Upper lobe of left lung (tissue), 6 donors: ENCODE results near the gene SATL1. TPM values are rescaled to one million over a fixed set of nuclear protein-coding genes. Genes with fewer than 3 reads are reported as not detected.
"Not testable (repeated sequence)": the region's sequence is repeated elsewhere in the genome, so short reads cannot be mapped to it uniquely, and the experiment has no call there.

ENCODE experiments used
- ATAC-seq, 2 donors: fragments of 200-7000 bp; cut with Tn5 transposase; one replicate each; pipeline ENCODE4 v1.9.1; 2022; ENCODE audit warnings: mild to moderate bottlenecking in 2 of 2, moderate library complexity in 2 of 2; ENCODE audit not compliant: low FRiP score in 2 of 2
- DNase-seq, 2 donors: peaks; one replicate each; pipeline ENCODE4 v3.0.0-alpha.2; 2019 to 2020
- H3K27ac ChIP-seq, 4 donors: fragments of 200-600 bp; sonication (generic); one replicate each; pipeline ENCODE4 v1.5.1; 2016 to 2019
- H3K27me3 ChIP-seq, 4 donors: fragments of 200-600 bp; sonication (generic); one replicate each; pipeline ENCODE4 v1.5.1; 2017 to 2019
- H3K36me3 ChIP-seq, 4 donors: fragments of 200-600 bp; sonication (generic); one replicate each; pipeline ENCODE4 v1.5.1; 2016 to 2019
- H3K4me1 ChIP-seq, 4 donors: fragments of 200-600 bp; sonication (generic); one replicate each; pipeline ENCODE4 v1.5.1; 2018 to 2019
- H3K4me3 ChIP-seq, 4 donors: fragments of 200-600 bp; sonication (generic); one replicate each; pipeline ENCODE4 v1.5.1; 2017 to 2019; ENCODE audit warnings: mild to moderate bottlenecking in 2 of 4, moderate library complexity in 1 of 4
- H3K9me3 ChIP-seq, 4 donors: fragments of 200-600 bp; sonication (generic); one replicate each; pipeline ENCODE4 v1.5.1; 2018 to 2019
- EP300 ChIP-seq, 4 donors: sonication (generic); formaldehyde crosslinking; IDR thresholded peaks; one replicate each; pipeline ENCODE4 v1.5.1; 2017; ENCODE audit warnings: antibody characterized with exemption in 4 of 4, control low read depth in 2 of 4
- POLR2A ChIP-seq, 4 donors: fragments of 450-650 bp; IDR thresholded peaks; one replicate each; pipeline ENCODE4 v1.5.1; 2016 to 2017; ENCODE audit warnings: antibody characterized with exemption in 4 of 4, mild to moderate bottlenecking in 2 of 4
- POLR2AphosphoS5 ChIP-seq, 2 donors: sonication (generic); formaldehyde crosslinking; IDR thresholded peaks; one replicate each; pipeline ENCODE4 v1.5.1; 2017; ENCODE audit warnings: antibody characterized with exemption in 2 of 2
- WGBS, 2 donors: methylation state at CpG; one replicate each; pipeline ENCODE4 v1.1.5; 2017 to 2018; 5-methylcytosine and 5-hydroxymethylcytosine counted together
- total RNA-seq, 6 donors: library from RNA; depleted of rRNA in 4 of 6; stranded (reverse); fragments of >200 nt in 4 of 6; gene quantifications; one replicate each; pipeline versions ENCODE4 v1.1.0 to v1.2.1, GENCODE V29; 2016 to 2021
- TF ChIP-seq, protein P1 (sequence below), 6 experiments: fragments of 450-650 bp in 4 of 6; fragments of 200-600 bp in 2 of 6; sonication (generic) in 2 of 6; IDR thresholded peaks; one replicate each; pipeline ENCODE4 v1.5.1; 2016 to 2019; ENCODE audit warnings: antibody characterized with exemption in 6 of 6
- donor health status: DM: no; HTN: no; CAD: no; lungs with moderate emphysema.
- donor health status: DM: no; HTN: yes; CAD: no; lungs with severe emphysema.

The SATL1 gene
- total RNA-seq, 6 donors from 2014 or later: not detected

DNA sequence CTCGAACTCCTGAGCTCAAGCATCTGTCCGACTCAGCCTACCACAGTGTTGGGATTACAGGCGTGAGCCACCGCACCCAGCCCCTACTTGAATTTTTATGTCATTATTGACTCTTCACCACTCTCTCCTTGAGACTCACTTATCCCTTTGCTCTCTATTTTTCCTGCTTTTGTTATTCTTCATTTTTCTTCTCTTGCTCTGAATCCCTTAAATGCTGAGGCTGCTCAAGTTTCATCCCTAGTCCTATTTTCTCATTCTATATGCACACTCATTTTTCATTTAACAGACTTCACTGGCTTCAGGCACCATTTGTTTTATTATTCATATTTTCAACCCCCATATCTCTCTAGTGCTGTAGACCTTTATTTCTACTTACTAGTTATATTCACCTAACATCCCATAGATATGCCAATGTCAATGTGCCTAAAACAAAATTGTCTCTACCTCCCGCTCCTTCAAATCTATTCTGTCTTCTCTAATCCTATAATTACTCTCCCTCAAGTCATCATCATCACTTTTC is 154.2 kb downstream of the SATL1 start:
- WGBS, 2 donors: 84 to 98% methylated on average over 4 to 5 of the region's 5 CpGs
- Histone ChIP-seq H3K4me1 (no peaks in the 10 kb centered on the region), H3K27ac (no peak overlapping the region), H3K27me3 (no peaks in the 10 kb centered on the region), H3K36me3 (no peaks in the 10 kb centered on the region), H3K9me3 (no peaks in the 10 kb centered on the region), H3K4me3 (no peak overlapping the region)
- TF ChIP-seq, protein P1, sequence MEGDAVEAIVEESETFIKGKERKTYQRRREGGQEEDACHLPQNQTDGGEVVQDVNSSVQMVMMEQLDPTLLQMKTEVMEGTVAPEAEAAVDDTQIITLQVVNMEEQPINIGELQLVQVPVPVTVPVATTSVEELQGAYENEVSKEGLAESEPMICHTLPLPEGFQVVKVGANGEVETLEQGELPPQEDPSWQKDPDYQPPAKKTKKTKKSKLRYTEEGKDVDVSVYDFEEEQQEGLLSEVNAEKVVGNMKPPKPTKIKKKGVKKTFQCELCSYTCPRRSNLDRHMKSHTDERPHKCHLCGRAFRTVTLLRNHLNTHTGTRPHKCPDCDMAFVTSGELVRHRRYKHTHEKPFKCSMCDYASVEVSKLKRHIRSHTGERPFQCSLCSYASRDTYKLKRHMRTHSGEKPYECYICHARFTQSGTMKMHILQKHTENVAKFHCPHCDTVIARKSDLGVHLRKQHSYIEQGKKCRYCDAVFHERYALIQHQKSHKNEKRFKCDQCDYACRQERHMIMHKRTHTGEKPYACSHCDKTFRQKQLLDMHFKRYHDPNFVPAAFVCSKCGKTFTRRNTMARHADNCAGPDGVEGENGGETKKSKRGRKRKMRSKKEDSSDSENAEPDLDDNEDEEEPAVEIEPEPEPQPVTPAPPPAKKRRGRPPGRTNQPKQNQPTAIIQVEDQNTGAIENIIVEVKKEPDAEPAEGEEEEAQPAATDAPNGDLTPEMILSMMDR (IDR thresholded peaks at IDR 0.05): no peak
- TF ChIP-seq POLR2AphosphoS5 (IDR thresholded peaks at IDR 0.05) (no peak), EP300 (IDR thresholded peaks at IDR 0.05) (no peak), POLR2A (IDR thresholded peaks at IDR 0.05) (no peak)
- no peak for DNase-seq
- ATAC-seq: no peak

DNA sequence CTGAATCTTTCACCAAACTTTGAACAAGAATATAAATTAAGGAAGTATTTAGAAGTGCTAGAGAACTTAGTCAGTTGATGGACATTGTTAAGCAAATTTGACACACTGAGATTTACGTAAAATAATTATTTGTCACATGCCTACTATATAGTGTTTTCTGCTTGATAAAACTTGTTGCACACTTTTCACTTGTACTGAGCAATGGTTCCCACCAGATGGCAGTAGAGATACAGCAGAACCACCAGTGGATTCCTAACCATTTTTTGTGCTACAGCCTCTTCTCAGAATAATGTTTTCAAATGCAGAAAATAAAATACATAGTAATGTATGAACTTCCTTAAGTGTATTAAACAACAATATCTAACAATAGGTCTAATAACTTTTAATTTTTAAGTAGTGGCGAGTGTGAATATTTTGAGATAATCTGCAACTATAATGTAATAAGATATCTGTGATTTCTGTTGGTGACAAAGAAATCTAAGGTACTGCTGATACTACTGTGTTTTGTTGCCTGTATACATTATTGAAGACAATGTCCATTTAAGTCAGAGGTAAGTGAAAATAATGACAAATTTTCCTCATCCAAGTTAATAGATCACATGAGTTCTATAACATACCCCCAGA is 158.7 kb downstream of the SATL1 start:
- Histone ChIP-seq H3K4me3 (no peak overlapping the region), H3K27me3 (no peaks in the 10 kb centered on the region), H3K36me3 (no peaks in the 10 kb centered on the region), H3K4me1 (no peaks in the 10 kb centered on the region), H3K9me3 (no peaks in the 10 kb centered on the region), H3K27ac (no peak overlapping the region)
- DNase-seq: no peak
- TF ChIP-seq, protein P1 (IDR thresholded peaks at IDR 0.05): peak; percentile 18 to 65 (median 44)
- TF ChIP-seq POLR2A (IDR thresholded peaks at IDR 0.05) (no peak), EP300 (IDR thresholded peaks at IDR 0.05) (no peak)
- ATAC-seq: no peak
- 65 to 76% methylated on average over 2 of the region's 2 CpGs for WGBS, 2 donors

DNA sequence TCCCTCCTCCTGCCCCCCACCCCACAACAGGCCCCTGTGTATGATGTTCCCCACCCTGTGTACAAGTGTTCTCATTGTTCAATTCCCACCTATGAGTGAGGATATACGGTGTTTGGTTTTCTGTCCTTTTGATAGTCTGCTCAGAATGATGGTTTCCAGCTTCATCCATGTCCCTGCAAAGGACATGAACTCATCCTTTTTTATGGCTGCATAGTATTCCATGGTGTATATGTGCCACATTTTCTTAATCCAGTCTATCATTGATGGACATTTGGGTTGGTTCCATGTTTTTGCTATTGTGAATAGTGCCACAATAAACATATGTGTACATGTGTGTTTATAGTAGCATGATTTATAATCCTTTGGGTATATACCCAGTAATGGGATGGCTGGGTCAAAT is 166.3 kb downstream of the SATL1 start:
- H3K27me3 ChIP-seq, ATAC-seq, H3K27ac ChIP-seq, DNase-seq, H3K9me3 ChIP-seq, H3K36me3 ChIP-seq, H3K4me1 ChIP-seq, H3K4me3 ChIP-seq: not testable (repeated sequence)
- 94 to 100% methylated on average over 1 of the region's 1 CpG for WGBS, 2 donors

DNA sequence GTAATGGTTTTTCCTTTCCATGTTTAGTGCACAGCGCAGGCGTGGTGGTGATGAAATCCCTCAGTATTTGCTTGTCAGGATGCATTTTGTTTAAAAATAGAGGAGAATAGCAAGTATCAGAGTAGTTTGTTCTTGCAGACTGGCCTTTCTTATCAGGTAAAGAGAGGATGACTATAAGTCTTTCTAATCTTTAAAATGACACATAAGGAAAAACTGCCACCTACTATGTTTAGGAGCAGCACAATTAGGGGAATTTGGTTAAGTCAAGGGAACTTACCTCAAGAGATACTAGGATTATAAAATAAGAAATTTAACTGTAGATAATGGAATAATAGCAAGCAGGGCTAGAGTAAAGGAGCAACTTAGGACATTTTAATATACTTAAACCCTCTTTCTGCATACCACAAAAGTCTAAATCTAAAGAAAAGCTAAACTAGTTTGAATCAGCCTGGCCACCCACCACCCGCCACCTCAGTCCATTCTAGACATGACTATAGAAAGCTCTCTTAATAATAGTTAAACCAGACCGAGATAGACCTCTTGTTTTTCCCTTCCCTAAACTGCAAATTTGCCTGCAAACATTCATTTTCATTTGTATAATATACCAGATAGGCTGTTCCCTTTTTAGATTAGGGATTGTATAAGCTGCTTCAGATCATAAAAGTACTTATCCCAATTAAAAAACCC is 177.9 kb downstream of the SATL1 start:
- Histone ChIP-seq H3K27me3 (no peaks in the 10 kb centered on the region), H3K4me1 (no peaks in the 10 kb centered on the region), H3K36me3 (peaks cover 0 to 4% (median 0%) of the 10 kb centered on the region in 4 donors), H3K9me3 (no peaks in the 10 kb centered on the region), H3K27ac (no peak overlapping the region), H3K4me3 (no peak overlapping the region)
- ATAC-seq (no peak), DNase-seq (no peak)
- 67% methylated on average over 4 of the region's 4 CpGs for WGBS, 2 donors
- TF ChIP-seq, protein P1 (IDR thresholded peaks at IDR 0.05): no peak
- TF ChIP-seq POLR2AphosphoS5 (IDR thresholded peaks at IDR 0.05) (no peak), POLR2A (IDR thresholded peaks at IDR 0.05) (no peak), EP300 (IDR thresholded peaks at IDR 0.05) (no peak)

DNA sequence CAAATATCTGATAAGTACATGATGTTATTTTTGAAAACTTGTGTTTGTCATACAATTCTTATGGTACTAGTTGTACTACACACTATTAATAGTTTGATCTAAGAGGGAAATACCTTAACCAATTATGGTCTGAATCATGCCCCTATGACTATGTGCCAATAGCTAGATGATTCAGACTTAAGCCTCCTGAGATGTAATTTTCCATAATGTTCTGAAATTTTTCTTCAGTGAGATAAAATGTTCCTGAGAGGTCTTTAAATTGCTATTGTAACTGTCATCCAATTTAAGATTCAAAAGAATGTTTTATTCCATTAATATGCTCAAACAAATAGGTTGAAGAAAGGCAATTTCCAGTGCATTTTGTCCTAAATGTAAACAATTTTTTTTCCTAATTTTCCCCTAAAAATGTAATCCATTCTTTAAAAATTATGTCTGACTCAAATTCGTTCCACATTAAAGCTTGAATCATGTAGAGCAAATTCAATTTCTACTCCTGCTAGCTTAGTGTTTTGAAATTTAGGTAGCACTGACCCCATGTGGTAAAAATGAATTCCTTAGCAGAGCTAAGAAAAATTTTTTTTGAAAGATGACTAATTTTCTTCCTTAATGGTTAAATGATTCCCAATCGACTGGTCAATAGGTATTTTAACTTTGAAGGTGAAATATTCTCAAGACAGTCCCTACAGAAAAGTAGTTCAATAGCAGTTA is 190.8 kb downstream of the SATL1 start:
- DNase-seq (no peak), ATAC-seq (peak in 1 of 2 donors; percentile 41)
- no peaks in the 10 kb centered on the region for H3K27me3 ChIP-seq
- H3K27ac ChIP-seq: no peak overlapping the region
- TF ChIP-seq POLR2A (IDR thresholded peaks at IDR 0.05): no peak
- no peak for TF ChIP-seq POLR2AphosphoS5 (IDR thresholded peaks at IDR 0.05)
- no peak for TF ChIP-seq EP300 (IDR thresholded peaks at IDR 0.05)
- TF ChIP-seq, protein P1 (IDR thresholded peaks at IDR 0.05): no peak
- WGBS, 2 donors: 38 to 63% methylated on average over 2 of the region's 2 CpGs
- no peaks in the 10 kb centered on the region for H3K9me3 ChIP-seq
- H3K36me3 ChIP-seq: no peaks in the 10 kb centered on the region
- no peak overlapping the region for H3K4me3 ChIP-seq
- H3K4me1 ChIP-seq: no peaks in the 10 kb centered on the region
